HG03175 (cell line): ENCODE data around the gene BRD1.

Source experiments
- ATAC-seq: cut with Tn5 transposase; IDR thresholded peaks from one replicate; pipeline ENCODE4 v1.9.1; 2021; ENCODE audit warnings: mild to moderate bottlenecking, moderate library complexity; ENCODE audit not compliant: unreplicated experiment

The BRD1 gene

DNA sequence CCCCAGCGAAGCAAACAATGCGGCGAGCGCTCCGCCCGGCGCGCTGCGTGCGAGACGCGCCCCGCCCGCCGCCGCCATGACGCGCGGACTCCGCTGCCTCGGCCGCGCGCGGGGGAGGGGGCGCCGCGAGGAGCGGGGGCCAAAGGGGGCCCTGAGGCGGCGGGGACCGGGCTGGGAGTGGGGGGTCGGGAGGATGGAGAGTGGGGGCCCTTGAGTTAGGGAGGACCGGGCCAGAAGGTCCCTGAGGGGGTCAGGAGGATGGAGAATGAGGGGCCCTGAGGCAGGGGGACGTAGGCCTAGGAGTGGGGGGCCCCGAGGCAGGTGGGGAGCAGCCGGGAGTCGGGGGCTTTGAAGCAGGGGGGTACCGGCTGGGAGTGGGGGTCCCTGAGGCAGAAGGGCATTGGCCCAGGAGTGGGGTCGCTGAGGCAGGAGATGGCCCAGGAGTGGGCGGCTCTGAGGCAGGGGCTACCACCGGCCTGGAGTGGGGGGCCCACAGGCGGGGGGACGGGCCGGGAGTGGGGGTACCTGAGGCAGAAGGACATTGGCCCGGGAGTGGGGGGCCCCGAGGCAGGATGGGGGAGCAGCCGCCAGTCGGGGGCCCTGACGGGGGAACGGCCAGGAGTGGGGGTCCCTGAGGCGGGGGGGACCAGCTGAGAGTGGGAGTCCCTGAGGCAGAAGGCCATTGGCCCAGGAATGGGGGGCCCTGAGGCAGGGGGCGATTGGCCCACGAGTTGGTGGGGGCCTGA is at the start of gene BRD1:
Gene BRD1 (minus strand): TSS at position 21 of the 746 bp plus-strand sequence. CDS start 3,556 bp downstream, outside the sequence.
- ATAC-seq: no peak

GRCh38 chr22:49873228-49873940 is 45.7 kb upstream of the BRD1 start:
- ATAC-seq: no peak

DNA sequence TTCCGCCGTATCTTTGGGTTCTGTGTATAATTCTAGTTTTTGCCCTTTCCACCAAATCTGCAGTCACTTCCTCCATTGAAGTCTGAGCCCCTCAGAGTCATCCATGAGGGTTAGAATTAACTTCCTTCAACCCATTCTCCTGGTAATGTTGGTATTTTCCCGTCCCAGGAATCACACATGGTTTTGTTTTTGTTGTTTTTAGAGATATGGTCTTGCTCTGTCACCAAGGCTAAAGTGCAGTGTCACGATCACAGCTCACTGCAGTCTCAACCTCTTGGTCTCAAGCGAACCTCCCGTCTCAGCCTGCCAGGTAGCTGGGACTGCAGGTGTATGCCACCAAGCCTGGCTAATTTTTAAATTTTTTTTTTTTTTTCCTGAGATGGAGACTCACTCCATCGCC is 44.7 kb upstream of the BRD1 start:
- no peak for ATAC-seq

GRCh38 chr22:49871482-49871881 is 43.8 kb upstream of the BRD1 start:
- ATAC-seq: no peak

GRCh38 chr22:49869845-49870712 is 42.4 kb upstream of the BRD1 start:
- no peak for ATAC-seq

- ATAC-seq: no peak
Observed at GRCh38 chr22:49869086-49869830, 41.6 kb upstream of the BRD1 start.

- ATAC-seq: no peak
Observed at GRCh38 chr22:49867303-49868265, 39.9 kb upstream of the BRD1 start.

- ATAC-seq: no peak
Observed at GRCh38 chr22:49866646-49867045, 39.0 kb upstream of the BRD1 start.

- no peak for ATAC-seq
Observed at GRCh38 chr22:49866134-49866533, 38.5 kb upstream of the BRD1 start.

DNA sequence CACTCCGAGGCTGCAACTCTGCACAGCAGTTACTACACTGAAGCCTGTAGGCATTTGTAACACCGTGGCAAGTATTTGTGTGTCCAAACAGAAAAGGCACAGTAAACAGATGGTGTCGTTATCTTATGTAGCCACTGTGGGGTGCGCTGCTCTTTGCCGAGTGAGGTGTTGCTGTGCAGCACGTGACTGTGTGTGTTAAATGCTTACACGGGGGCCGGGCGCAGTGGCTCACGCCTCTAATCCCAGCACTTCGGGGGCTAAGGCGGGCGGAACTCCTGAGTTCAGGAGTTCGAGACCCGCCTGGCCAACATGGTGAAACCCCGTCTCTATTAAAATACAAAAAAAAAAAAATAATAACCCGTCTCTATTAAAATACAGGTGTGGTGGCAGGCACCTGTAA is 37.5 kb upstream of the BRD1 start:
- ATAC-seq: no peak

- ATAC-seq: no peak
Observed at GRCh38 chr22:49863931-49864330, 36.3 kb upstream of the BRD1 start.

DNA sequence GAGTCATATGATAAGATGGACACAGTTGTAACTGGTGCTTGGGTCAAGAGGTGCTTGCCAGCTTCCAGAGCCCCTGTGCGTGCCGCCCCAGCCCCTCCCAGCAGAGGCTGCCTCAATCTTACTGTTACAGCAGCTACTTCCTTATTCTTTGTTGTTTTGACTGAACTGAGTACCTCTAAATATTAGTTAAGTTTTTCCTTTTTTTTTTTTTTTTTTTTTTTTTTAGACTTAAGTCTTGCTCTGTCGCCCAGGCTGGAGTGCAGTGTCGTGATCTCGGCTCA is 34.8 kb upstream of the BRD1 start:
- ATAC-seq: no peak

- no peak for ATAC-seq
Observed at GRCh38 chr22:49861642-49862495, 34.2 kb upstream of the BRD1 start.

GRCh38 chr22:49858827-49859226 is 31.2 kb upstream of the BRD1 start:
- no peak for ATAC-seq

DNA sequence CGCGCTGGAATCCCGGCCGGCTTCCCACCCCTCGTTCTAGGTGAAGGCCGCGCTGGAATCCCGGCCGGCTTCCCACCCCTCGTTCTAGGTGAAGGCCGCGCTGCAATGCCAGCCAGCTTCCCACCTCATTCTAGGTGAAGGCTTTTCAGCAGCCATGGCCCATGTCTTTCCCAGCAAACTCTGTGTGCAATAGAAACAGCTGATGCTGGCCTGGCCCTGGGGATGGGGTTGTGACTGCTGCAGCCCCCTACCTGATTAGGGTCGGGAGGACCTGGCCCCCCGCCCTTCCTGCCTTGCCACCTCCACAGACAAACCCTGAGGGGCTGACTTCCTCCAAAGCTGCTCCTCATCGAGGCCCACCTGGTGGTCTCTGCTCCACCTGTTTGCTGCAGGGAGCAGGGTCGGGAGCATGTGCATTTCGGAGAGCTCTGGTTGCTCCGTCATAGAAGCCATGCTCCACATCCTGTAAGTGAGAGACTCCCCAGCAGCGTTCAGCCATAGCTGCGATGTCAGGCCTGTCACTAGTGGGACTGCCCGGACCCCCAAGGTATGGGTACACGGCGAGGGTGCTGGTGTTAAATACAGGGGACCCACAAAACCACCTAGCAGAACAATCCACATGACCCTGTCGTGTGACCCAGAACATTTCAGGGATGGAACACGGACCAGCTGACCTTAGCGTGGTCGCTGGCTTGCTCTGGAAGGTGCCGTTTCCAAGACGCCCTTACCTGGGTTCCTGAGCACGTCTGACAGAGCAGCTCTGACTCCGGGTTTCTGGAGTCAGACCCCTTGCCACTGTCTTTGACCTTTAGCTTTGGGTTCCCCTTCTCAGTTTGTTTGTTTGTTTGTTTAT is 29.3 kb upstream of the BRD1 start:
- ATAC-seq: no peak

- no peak for ATAC-seq
Observed at GRCh38 chr22:49856343-49856742, 28.7 kb upstream of the BRD1 start.

DNA sequence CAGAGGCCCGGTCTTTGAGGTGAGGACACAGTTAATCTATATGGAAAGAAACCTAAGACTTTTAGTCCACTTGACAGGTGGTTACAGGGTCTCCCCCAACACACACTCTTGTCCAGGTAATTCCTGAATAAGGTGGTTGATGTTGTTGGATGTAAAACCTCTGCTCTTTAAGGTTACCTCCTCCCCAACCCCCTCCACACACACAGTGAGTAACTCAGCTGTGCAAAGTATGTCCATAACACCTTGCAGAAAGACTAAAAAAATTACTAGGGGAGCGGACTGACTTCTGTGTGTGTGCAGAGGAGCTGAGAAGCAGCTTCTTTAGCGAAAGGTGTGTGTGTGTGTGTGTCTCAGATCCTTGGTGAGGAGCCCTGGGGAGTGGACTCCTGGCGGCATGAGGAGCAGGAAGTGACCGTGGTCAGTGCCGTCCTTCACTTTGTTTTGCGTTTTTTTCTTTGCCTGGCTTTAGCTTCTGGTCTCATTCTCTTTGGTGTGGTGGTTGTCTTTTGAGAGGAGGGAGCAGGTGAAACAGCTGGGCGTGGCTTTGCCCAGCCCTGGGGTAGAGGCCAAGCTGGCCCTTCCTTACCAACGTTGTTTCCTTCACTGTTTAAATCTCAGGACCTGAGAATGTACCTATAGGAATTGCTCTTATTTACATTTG is 27.7 kb upstream of the BRD1 start:
- ATAC-seq: no peak
